ENCODE measurements around the gene PPP6R3.

DNA sequence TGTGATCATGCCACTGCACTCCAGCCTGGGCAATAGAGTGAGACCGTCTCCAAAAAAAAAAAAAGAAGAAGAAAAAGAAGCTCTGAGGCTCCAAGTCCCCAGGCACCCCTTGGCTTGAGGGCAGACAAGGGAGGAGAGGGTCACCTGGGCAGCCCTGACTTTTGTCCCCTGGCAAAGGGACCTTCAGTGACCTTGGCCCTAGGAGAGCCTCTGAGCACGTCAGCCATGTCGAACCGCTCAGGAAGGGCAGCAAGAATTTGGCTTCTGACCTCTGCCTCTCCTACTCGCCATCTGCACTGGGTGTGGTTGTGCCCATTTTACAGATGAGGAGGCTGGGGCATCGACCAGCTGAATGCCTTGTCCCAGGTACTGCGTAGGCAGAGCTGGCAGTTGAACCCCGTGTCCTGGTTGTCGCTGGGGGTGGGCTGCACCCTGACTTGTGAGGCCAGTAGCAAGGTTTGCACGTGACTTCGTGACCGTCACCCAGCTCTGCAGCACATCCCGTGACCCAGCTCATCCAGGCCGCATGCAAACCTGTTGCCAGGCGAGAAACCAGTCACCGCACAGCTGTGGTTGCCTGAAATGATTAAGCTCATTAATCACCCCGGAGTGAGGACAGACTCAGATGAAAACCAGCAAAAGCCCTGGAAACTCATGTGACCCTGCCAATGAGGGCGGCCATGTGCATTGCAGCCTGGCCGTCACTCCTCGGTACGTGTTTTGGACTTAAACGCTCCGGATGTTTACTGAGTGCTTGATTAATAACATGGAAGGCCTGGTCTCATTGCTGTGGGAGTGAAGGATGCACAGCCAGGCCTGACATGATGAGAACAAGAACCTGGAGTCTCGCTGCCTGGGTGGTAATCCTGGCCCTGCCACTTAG, 47.7 kb upstream of the PPP6R3 start:
- TF ChIP-seq POLR2A (IDR thresholded peaks at IDR 0.05; ENCODE audit: low read length) (no peak), GATA1 (IDR thresholded peaks at IDR 0.05; ENCODE audit: low read depth, low read length) (no peak)

Data from erythroblast (primary cell).